Keratinocyte (primary cell): ENCODE results near the gene ACBD6. TPM values are rescaled to one million over a fixed set of nuclear protein-coding genes. Genes with fewer than 3 reads are reported as not detected.

Experiments
- DNase-seq: peaks from one replicate; pipeline ENCODE4 v3.0.0-alpha.2; 2011; ENCODE audit warnings: low read depth, missing footprints, low spot score
- FAIRE-seq: peaks from 2 replicates; lab custom pipeline; 2011; peaks lifted over from hg19 to GRCh38; lab: Jason Lieb, UNC
- H2AFZ ChIP-seq: 2 replicates; pipeline ENCODE4 v1.6.0; 2012; ENCODE audit warnings: low read length, control low read depth, inconsistent platforms; ENCODE audit not compliant: control insufficient read depth
- H3K27ac ChIP-seq: 2 replicates; pipeline ENCODE4 v1.5.1; 2011; ENCODE audit warnings: low read length; ENCODE audit not compliant: control insufficient read depth, insufficient read depth
- H3K27me3 ChIP-seq: 3 replicates; pipeline ENCODE4 v1.6.0; 2011; ENCODE audit warnings: low read length; ENCODE audit not compliant: control insufficient read depth, insufficient read depth; ENCODE audit errors: extremely low read depth
- H3K36me3 ChIP-seq, 2 experiments: 2 replicates in 1 of 2; 3 replicates in 1 of 2; pipeline ENCODE4 v1.5.1; 2011; ENCODE audit warnings: low read length in 2 of 2, mild to moderate bottlenecking in 1 of 2; ENCODE audit not compliant: control insufficient read depth in 2 of 2, insufficient read depth in 2 of 2; ENCODE audit errors: extremely low read depth in 1 of 2
- H3K4me1 ChIP-seq: 3 replicates; pipeline ENCODE4 v1.5.1; 2011; ENCODE audit warnings: low read length; ENCODE audit not compliant: control insufficient read depth, insufficient read depth; ENCODE audit errors: extremely low read depth
- H3K4me2 ChIP-seq: 3 replicates; pipeline ENCODE4 v1.6.0; 2011; ENCODE audit warnings: low read depth, low read length; ENCODE audit not compliant: control insufficient read depth, insufficient read depth; ENCODE audit errors: extremely low read depth
- H3K4me3 ChIP-seq, 3 experiments: fragments of 200-600 bp in 1 of 3; sonication (generic) in 1 of 3; 2 replicates in 2 of 3; 3 replicates in 1 of 3; pipeline ENCODE4 v1.5.1; 2011 to 2016; ENCODE audit warnings: low read length in 3 of 3, mild to moderate bottlenecking in 3 of 3, control low read depth in 2 of 3, inconsistent platforms in 1 of 3, low read depth in 1 of 3, mixed read lengths in 1 of 3, mixed run types in 1 of 3, moderate library complexity in 1 of 3; ENCODE audit not compliant: control insufficient read depth in 2 of 3, insufficient read depth in 2 of 3; ENCODE audit errors: extremely low read depth in 1 of 3
- H3K79me2 ChIP-seq: 2 replicates; pipeline ENCODE4 v1.6.0; 2012; ENCODE audit warnings: low read length; ENCODE audit not compliant: control insufficient read depth, insufficient read depth
- H3K9ac ChIP-seq: 3 replicates; pipeline ENCODE4 v1.6.0; 2011; ENCODE audit warnings: low read length; ENCODE audit not compliant: control insufficient read depth, insufficient read depth; ENCODE audit errors: extremely low read depth
- H3K9me1 ChIP-seq: 3 replicates; pipeline ENCODE4 v1.6.0; 2011; ENCODE audit warnings: low read length; ENCODE audit not compliant: control insufficient read depth, insufficient read depth; ENCODE audit errors: extremely low read depth
- H3K9me3 ChIP-seq: 2 replicates; pipeline ENCODE4 v1.5.1; 2012; ENCODE audit warnings: low read depth, low read length; ENCODE audit not compliant: control insufficient read depth
- H4K20me1 ChIP-seq: 3 replicates; pipeline ENCODE4 v1.6.0; 2011; ENCODE audit warnings: low read length; ENCODE audit not compliant: control insufficient read depth, insufficient read depth; ENCODE audit errors: extremely low read depth
- CTCF ChIP-seq, 3 experiments: IDR thresholded peaks in 1 of 3; conservative IDR thresholded peaks in 1 of 3; optimal IDR thresholded peaks in 1 of 3; 2 replicates in 2 of 3; 3 replicates in 1 of 3; pipeline versions ENCODE3 to v1.5.1; 2011; ENCODE audit warnings: low read length in 3 of 3, mild to moderate bottlenecking in 3 of 3, moderate library complexity in 2 of 3, control low read depth in 1 of 3, inconsistent platforms in 1 of 3; ENCODE audit not compliant: insufficient read depth in 2 of 3; ENCODE audit errors: extremely low read depth in 1 of 3
- EZH2 ChIP-seq: IDR thresholded peaks from one replicate; pipeline ENCODE4 v1.6.1; 2012; ENCODE audit warnings: inconsistent platforms, mild to moderate bottlenecking, low read length, moderate library complexity
- dilution Hi-C: fragments of 300-500 bp; cut with MboI; formaldehyde crosslinking; loops from one replicate; pipeline ENCODE4 v1.7.0; 2020; ENCODE audit warnings: low sequenced_read_pairs; ENCODE audit not compliant: extremely low pct_ligation_motif_present
- polyA plus RNA-seq, 5 experiments: library from polyadenylated mRNA; depleted of rRNA in 3 of 5; stranded (reverse) in 3 of 5; stranded (forward) in 1 of 5; unstranded in 1 of 5; fragments of >200 nt; gene quantifications; 1 replicate in 1 of 5; 2 replicates in 3 of 5; 3 replicates in 1 of 5; pipeline versions ENCODE4 v1.2.1 to v1.2.3, GENCODE V29; 2011 to 2012; ENCODE audit warnings: missing spikeins in 2 of 5, low read depth in 1 of 5, low replicate concordance in 1 of 5

The ACBD6 gene
- polyA plus RNA-seq, 1 donor (not counting 4 experiments of a cell fraction or from before 2014, with no cell fraction given), result 47.5 TPM

GRCh38 chr1:180540697-180541594 is 38.6 kb upstream of the ACBD6 start:
- Histone ChIP-seq H3K79me2 (no peaks in the 10 kb centered on the region), H3K9me1 (no peaks in the 10 kb centered on the region), H4K20me1 (no peaks in the 10 kb centered on the region), H3K4me2 (no peak overlapping the region), H2AFZ (no peak overlapping the region), H3K9ac (no peak overlapping the region), H3K27me3 (no peaks in the 10 kb centered on the region), H3K4me1 (no peaks in the 10 kb centered on the region), H3K4me3 (no peak overlapping the region), H3K9me3 (no peaks in the 10 kb centered on the region), H3K36me3 (no peaks in the 10 kb centered on the region), H3K27ac (no peak overlapping the region)
- TF ChIP-seq CTCF (optimal IDR thresholded peaks at IDR 0.05 in 1 of 3, IDR thresholded peaks at IDR 0.05 in 1 of 3, conservative IDR thresholded peaks at IDR 0.05 in 1 of 3; ENCODE audit: extremely low read depth in 1 of 3, insufficient read depth in 2 of 3, low read length in 3 of 3) (no peak), EZH2 (no peak)
- dilution Hi-C loops, result no loop called here
- DNase-seq (no peak), FAIRE-seq (no peak)

- no peak for DNase-seq
- H3K9ac ChIP-seq, result no peak overlapping the region
These were observed 36.8 kb upstream of the ACBD6 start for GRCh38 chr1:180539136-180539535.

More at GRCh38 chr1:180539136-180539535, 36.8 kb upstream of the ACBD6 start:
- H3K4me2 ChIP-seq, result no peak overlapping the region
- H3K9me3 ChIP-seq, result no peaks in the 10 kb centered on the region
- H3K4me1 ChIP-seq, result no peaks in the 10 kb centered on the region
- no peak for TF ChIP-seq CTCF (optimal IDR thresholded peaks at IDR 0.05 in 1 of 3, IDR thresholded peaks at IDR 0.05 in 1 of 3, conservative IDR thresholded peaks at IDR 0.05 in 1 of 3; ENCODE audit: extremely low read depth in 1 of 3, insufficient read depth in 2 of 3, low read length in 3 of 3)
- TF ChIP-seq EZH2, result no peak
- H2AFZ ChIP-seq, result no peak overlapping the region
- no peak overlapping the region for H3K27ac ChIP-seq
- no peaks in the 10 kb centered on the region for H3K27me3 ChIP-seq
- dilution Hi-C loops, result no loop called here
- FAIRE-seq, result no peak
- no peaks in the 10 kb centered on the region for H3K36me3 ChIP-seq
- no peaks in the 10 kb centered on the region for H4K20me1 ChIP-seq
- H3K79me2 ChIP-seq, result no peaks in the 10 kb centered on the region
- H3K9me1 ChIP-seq, result no peaks in the 10 kb centered on the region
- H3K4me3 ChIP-seq, result no peak overlapping the region
